Fibroblast of lung (primary cell): Measurements from ENCODE around the gene SLC8A3.

Source experiments
- CTCF ChIP-seq, 2 donors: IDR thresholded peaks in 1 of 2; conservative IDR thresholded peaks in 1 of 2; 1 replicate in 1 of 2; 2 replicates in 1 of 2; pipeline ENCODE4 v1.5.1; 2011 to 2012; ENCODE audit warnings: low read length in 2 of 2, control low read depth in 1 of 2, inconsistent platforms in 1 of 2, low read depth in 1 of 2, mild to moderate bottlenecking in 1 of 2
- EZH2 ChIP-seq: IDR thresholded peaks from 2 replicates; pipeline ENCODE4 v1.5.1; 2012; ENCODE audit warnings: low read length, control low read depth, mild to moderate bottlenecking; ENCODE audit errors: missing control alignments

GRCh38 chr14:70113211-70113610 is 75.5 kb downstream of the SLC8A3 start:
- TF ChIP-seq CTCF (conservative IDR thresholded peaks at IDR 0.05 in 1 of 2, IDR thresholded peaks at IDR 0.05 in 1 of 2; ENCODE audit: low read depth in 1 of 2, low read length in 2 of 2) (no peak), EZH2 (no peak)
